Mammary epithelial cell (primary cell): ENCODE measurements around the gene KCNIP4.

Source experiments
- EZH2 ChIP-seq: IDR thresholded peaks from 2 replicates; pipeline ENCODE4 v1.6.1; 2012; ENCODE audit warnings: low read length, inconsistent platforms, borderline replicate concordance
- TF ChIP-seq, protein P1 (sequence below), 2 donors: IDR thresholded peaks in 1 of 2; conservative IDR thresholded peaks in 1 of 2; 2 replicates each; pipeline ENCODE4 v1.5.1; 2011 to 2012; ENCODE audit warnings: inconsistent platforms in 2 of 2, low read length in 2 of 2, mild to moderate bottlenecking in 2 of 2, control low read depth in 1 of 2, low read depth in 1 of 2; ENCODE audit not compliant: insufficient read depth in 1 of 2; ENCODE audit errors: extremely low read depth in 1 of 2

DNA sequence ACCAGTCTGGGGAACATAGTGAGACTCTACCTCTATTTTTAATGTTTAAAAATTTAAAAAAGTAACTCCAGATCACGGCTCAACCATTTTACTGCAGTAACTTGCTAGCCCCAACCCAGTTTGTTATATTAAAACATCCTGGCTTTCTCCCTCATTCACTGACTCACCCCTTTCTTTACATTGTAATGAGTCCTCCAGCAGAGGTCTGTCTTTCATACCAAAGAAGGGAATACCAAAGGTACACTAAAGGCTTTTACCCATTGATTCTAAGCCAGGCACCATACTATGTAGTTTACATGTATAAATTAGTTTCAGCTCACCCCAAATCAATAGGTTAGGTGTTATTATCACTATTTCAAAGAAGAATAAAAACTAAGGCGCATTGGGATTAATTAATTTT is 961.4 kb downstream of the KCNIP4 start:
- TF ChIP-seq, protein P1, sequence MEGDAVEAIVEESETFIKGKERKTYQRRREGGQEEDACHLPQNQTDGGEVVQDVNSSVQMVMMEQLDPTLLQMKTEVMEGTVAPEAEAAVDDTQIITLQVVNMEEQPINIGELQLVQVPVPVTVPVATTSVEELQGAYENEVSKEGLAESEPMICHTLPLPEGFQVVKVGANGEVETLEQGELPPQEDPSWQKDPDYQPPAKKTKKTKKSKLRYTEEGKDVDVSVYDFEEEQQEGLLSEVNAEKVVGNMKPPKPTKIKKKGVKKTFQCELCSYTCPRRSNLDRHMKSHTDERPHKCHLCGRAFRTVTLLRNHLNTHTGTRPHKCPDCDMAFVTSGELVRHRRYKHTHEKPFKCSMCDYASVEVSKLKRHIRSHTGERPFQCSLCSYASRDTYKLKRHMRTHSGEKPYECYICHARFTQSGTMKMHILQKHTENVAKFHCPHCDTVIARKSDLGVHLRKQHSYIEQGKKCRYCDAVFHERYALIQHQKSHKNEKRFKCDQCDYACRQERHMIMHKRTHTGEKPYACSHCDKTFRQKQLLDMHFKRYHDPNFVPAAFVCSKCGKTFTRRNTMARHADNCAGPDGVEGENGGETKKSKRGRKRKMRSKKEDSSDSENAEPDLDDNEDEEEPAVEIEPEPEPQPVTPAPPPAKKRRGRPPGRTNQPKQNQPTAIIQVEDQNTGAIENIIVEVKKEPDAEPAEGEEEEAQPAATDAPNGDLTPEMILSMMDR (conservative IDR thresholded peaks at IDR 0.05 in 1 of 2, IDR thresholded peaks at IDR 0.05 in 1 of 2; ENCODE audit: extremely low read depth in 1 of 2, insufficient read depth in 1 of 2, low read depth in 1 of 2, low read length in 2 of 2) = no peak
- TF ChIP-seq EZH2 = no peak
